SU-DHL-6 (cell line): Measurements from ENCODE around the gene MDM4.

Experiments used
- H2AFZ ChIP-seq: fragments of 200-600 bp; sonication (generic); 2 replicates; pipeline ENCODE4 v1.6.1; 2014; ENCODE audit warnings: low read depth, mild to moderate bottlenecking, moderate library complexity, mixed read lengths, antibody characterized with exemption, low read length; ENCODE audit not compliant: severe bottlenecking
- H3F3A ChIP-seq: fragments of 200-600 bp; shearing (Covaris generic); 2 replicates; pipeline ENCODE4 v1.6.0; 2016; ENCODE audit warnings: antibody characterized with exemption, mild to moderate bottlenecking; ENCODE audit not compliant: insufficient read depth
- H3K27ac ChIP-seq: fragments of 200-600 bp; sonication (generic); 2 replicates; pipeline ENCODE4 v1.5.1; 2016; ENCODE audit warnings: low read depth, mild to moderate bottlenecking, low read length, moderate library complexity, mixed read lengths
- H3K27me3 ChIP-seq: fragments of 200-600 bp; sonication (generic), shearing (Covaris generic); 2 replicates; pipeline ENCODE4 v1.6.0; 2014; ENCODE audit warnings: mild to moderate bottlenecking, low read length
- H3K36me3 ChIP-seq: fragments of 200-600 bp; sonication (generic); 2 replicates; pipeline ENCODE4 v1.6.1; 2014; ENCODE audit warnings: mild to moderate bottlenecking, low read length, mixed read lengths
- H3K4me2 ChIP-seq: fragments of 300-600, 200-600 bp; shearing (Covaris generic), sonication (generic); 2 replicates; pipeline ENCODE4 v1.6.0; 2014; ENCODE audit warnings: low read length, low read depth, mild to moderate bottlenecking; ENCODE audit not compliant: poor library complexity, severe bottlenecking
- H3K4me3 ChIP-seq: fragments of 200-600 bp; sonication (generic); 2 replicates; pipeline ENCODE4 v1.5.1; 2014; ENCODE audit warnings: antibody characterized with exemption, low read length, mild to moderate bottlenecking, mixed read lengths; ENCODE audit not compliant: insufficient read depth, poor library complexity, severe bottlenecking
- H3K79me2 ChIP-seq: fragments of 200-600 bp; sonication (generic); 2 replicates; pipeline ENCODE4 v1.6.1; 2014; ENCODE audit warnings: mild to moderate bottlenecking, low read length, moderate library complexity; ENCODE audit not compliant: insufficient read depth
- H3K9ac ChIP-seq: fragments of 200-600 bp; sonication (generic); 2 replicates; pipeline ENCODE4 v1.7.0; 2014; ENCODE audit warnings: mild to moderate bottlenecking, low read length
- H3K9me2 ChIP-seq: fragments of 200-600 bp; sonication (generic); replicated peaks from 2 replicates; pipeline ENCODE4 v1.6.1; 2014; ENCODE audit warnings: low read length; ENCODE audit not compliant: insufficient read depth
- H3K9me3 ChIP-seq: fragments of 200-600 bp; sonication (generic); 2 replicates; pipeline ENCODE4 v1.6.1; 2014; ENCODE audit warnings: low read length, mixed read lengths; ENCODE audit not compliant: insufficient read depth
- H4K20me1 ChIP-seq: fragments of 200-600 bp; sonication (generic); 2 replicates; pipeline ENCODE4 v1.6.1; 2014; ENCODE audit warnings: low read depth, mild to moderate bottlenecking, antibody characterized with exemption, low read length, moderate library complexity, mixed read lengths
- CTCF ChIP-seq: fragments of 200-600 bp; sonication (generic); IDR thresholded peaks from one replicate; pipeline ENCODE4 v1.5.1; 2017; ENCODE audit warnings: antibody characterized with exemption, mild to moderate bottlenecking, low read length, moderate library complexity; ENCODE audit not compliant: insufficient read depth, poor library complexity, severe bottlenecking
- EZH2phosphoT487 ChIP-seq: fragments of 200-600 bp; sonication (generic), shearing (Covaris generic); conservative IDR thresholded peaks from 2 replicates; pipeline ENCODE4 v1.6.1; 2018; ENCODE audit warnings: mild to moderate bottlenecking, antibody characterized with exemption, low read length, moderate library complexity, mixed read lengths

MDM4 gene

DNA sequence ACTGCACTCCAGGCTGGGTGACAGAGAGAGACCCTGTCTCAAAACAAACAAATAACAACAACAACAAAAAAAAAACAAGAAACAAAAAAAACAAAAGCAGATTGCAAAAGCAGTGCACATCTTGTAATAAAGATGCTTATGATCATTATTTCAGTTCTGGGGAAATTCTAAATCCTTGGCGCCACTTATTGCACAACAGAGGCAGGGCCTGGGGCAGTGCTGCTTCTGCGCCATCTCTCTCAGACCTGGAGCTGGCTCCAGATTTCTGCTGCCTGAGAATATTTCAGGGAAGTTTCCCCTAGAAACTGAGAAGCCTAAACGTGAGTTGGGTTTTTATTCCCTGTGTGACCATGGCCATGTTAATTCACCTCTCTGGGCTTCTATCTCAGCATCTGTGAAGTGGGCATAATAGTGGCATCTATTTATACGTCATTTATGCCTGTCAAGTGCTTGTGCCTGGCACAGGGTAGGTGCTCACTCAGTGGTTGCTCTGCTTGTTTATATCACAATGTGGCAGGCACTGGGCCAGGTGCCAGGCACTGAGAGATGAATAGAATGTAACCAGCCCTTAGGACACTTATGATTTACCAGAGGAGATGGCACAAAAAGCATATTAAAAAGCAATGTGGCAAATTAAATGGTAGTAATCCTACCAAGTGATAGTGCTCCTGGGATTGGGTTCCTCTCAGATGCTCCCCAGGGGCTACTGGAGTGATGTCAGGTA, 67.9 kb downstream of the MDM4 start:
- H2AFZ ChIP-seq, result no peak overlapping the region
- H3K9me2 ChIP-seq, result no peaks in the 10 kb centered on the region
- H4K20me1 ChIP-seq, result no peaks in the 10 kb centered on the region
- H3K36me3 ChIP-seq, result no peaks in the 10 kb centered on the region
- H3K4me3 ChIP-seq, result no peak overlapping the region
- no peaks in the 10 kb centered on the region for H3F3A ChIP-seq
- H3K27me3 ChIP-seq, result no peaks in the 10 kb centered on the region
- H3K79me2 ChIP-seq, result no peaks in the 10 kb centered on the region
- H3K9me3 ChIP-seq, result no peaks in the 10 kb centered on the region
- no peak overlapping the region for H3K9ac ChIP-seq
- H3K27ac ChIP-seq, result no peak overlapping the region
- no peak overlapping the region for H3K4me2 ChIP-seq
- no peak for TF ChIP-seq EZH2phosphoT487
- TF ChIP-seq CTCF, result no peak

DNA sequence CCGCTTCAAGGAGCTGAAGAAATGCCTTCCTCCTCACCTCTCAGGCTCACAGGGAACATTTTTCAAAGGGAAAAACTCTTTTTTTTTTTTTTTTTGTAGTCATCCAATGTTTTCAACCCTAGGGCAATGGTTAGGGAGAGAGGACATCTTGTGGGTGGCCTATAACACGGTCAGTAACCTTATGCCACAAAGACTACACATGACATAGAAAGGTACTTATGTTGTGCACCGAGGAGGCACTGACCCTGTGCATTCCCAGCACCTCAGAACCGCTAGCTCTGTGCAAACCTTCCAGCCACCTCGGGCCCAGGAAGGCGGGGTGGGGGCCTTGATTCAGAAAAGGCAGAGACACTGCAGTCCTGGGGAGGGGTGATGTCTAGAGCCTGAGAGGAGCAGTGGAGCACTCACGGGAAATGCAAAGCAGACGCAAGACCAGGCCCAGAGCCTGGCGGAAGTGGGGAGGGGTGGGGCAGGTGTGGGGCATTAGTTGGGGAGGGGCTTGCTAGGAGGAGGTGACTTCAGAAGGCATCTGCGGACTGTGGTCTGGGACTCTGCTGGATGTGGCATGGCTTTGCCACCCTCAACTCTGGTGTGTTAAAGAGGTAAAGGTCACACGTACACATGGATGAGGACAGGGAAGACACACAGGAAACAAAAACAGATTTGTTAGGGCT, 68.6 kb downstream of the MDM4 start:
- H3K79me2 ChIP-seq, result no peaks in the 10 kb centered on the region
- H3F3A ChIP-seq, result no peaks in the 10 kb centered on the region
- H3K27ac ChIP-seq, result no peak overlapping the region
- no peaks in the 10 kb centered on the region for H3K36me3 ChIP-seq
- H3K4me3 ChIP-seq, result no peak overlapping the region
- no peak overlapping the region for H2AFZ ChIP-seq
- no peak overlapping the region for H3K9ac ChIP-seq
- H3K4me2 ChIP-seq, result no peak overlapping the region
- no peaks in the 10 kb centered on the region for H4K20me1 ChIP-seq
- H3K9me2 ChIP-seq, result no peaks in the 10 kb centered on the region
- TF ChIP-seq EZH2phosphoT487, result no peak
- TF ChIP-seq CTCF, result no peak
- H3K9me3 ChIP-seq, result no peaks in the 10 kb centered on the region
- no peaks in the 10 kb centered on the region for H3K27me3 ChIP-seq

- H3K4me3 ChIP-seq, result no peak overlapping the region
- no peaks in the 10 kb centered on the region for H3F3A ChIP-seq
- H3K27ac ChIP-seq, result no peak overlapping the region
Observed at GRCh38 chr1:204587621-204588020, 71.4 kb downstream of the MDM4 start.

More at GRCh38 chr1:204587621-204588020, 71.4 kb downstream of the MDM4 start:
- Histone ChIP-seq H3K27me3 (no peaks in the 10 kb centered on the region), H3K9me2 (no peaks in the 10 kb centered on the region), H3K9me3 (no peaks in the 10 kb centered on the region), H3K79me2 (no peaks in the 10 kb centered on the region), H2AFZ (no peak overlapping the region), H3K4me2 (no peak overlapping the region), H4K20me1 (no peaks in the 10 kb centered on the region), H3K9ac (no peak overlapping the region), H3K36me3 (no peaks in the 10 kb centered on the region)
- no peak for TF ChIP-seq CTCF
- no peak for TF ChIP-seq EZH2phosphoT487
